HG03159 (cell line): ENCODE measurements around the gene SH3GL2.

Experiments used
- ATAC-seq: cut with Tn5 transposase; IDR thresholded peaks from one replicate; pipeline ENCODE4 v1.9.1; 2021; ENCODE audit warnings: mild to moderate bottlenecking, moderate library complexity; ENCODE audit not compliant: unreplicated experiment

The SH3GL2 gene

DNA sequence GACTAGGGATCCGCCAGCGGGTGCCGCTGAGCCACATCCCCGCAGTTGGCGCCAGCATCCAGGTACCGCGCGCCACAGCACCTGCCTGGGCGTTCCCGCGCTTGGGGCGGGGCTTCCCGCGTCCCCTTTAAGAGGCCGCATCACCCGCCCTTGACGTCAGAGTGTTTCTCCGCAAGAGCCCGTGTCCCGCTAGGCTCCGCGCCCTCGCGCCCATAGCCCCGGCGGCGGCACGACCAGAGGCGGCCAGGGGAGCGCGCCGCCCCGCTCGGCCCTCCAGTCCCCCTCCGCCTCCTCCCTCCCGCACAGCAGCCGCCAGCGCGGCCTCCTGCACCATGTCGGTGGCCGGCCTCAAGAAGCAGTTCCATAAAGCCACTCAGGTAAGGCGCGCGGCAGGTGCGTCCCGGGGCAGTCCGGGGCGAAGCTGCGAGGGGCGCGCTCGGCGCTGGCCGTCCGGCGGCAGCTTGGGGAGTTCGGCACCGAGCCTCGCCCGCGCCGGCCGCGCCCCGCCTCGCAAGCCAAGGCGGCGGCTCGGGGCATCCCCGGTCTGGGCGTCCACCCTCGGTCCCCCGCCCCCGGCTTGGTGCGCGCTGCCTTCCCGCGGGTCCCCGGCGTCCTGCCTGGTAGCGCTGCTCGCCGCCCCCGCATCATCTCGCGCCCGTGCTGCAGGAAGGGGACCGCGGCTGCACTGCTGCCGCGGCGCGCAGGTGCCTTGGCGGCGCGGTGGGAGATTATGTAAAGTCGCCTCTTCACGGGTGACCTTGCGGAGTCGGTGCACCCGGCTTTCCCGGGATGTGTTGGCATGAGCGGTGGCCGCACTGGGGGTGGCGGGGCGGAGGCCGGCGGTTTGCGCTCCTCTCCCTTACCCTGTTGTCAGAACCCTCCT, at the start of gene SH3GL2:
TSS of gene SH3GL2 (plus strand) at position 156 of the 883 bp plus-strand sequence.
- ATAC-seq, result peak; percentile 75

- ATAC-seq, result peak; percentile 93
Observed at GRCh38 chr9:17531642-17532254, 47.1 kb upstream of the SH3GL2 start.

DNA sequence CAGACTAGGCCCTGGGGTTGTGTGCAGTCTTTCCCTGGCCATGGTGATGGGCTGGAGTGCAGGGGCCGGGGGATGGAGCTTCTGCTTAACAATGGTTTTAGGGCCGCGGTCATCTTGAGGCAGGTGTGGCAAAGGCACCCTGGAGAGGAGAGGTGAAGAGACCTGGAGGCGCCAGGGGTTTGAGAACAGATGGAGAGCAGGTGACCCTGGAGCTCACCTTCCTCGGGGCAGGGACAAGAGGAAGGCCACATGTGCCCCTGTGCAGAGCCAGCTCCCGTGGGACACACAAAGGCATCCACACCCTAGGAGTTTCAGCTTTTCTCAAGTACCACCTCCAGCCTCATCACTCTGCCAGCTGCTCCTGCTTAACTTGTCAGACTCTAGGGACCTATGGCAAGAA, 46.4 kb upstream of the SH3GL2 start:
- no peak for ATAC-seq

- no peak for ATAC-seq
Observed at GRCh38 chr9:17535176-17535575, 43.7 kb upstream of the SH3GL2 start.

GRCh38 chr9:17536027-17536426, 42.8 kb upstream of the SH3GL2 start:
- no peak for ATAC-seq

DNA sequence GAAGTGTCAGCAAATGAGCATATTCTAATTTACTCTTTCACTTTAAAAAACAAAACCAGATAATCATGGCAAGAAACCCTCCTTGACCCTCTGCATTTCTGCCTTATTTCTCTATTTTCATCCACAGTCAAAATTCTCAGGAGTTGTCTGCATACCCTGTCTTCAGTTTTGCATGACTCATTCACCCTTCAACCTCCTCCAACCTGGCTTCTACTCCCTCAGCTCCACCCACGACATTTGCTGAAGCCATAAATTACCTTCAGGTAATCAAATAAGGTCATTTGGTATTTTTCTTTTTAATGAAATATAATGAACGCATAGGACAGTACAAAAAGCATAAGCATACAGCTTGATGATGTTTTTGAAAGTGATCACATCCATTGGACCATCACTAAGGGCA, 27.8 kb upstream of the SH3GL2 start:
- no peak for ATAC-seq

- ATAC-seq, result no peak
Observed at GRCh38 chr9:17555362-17556054, 23.4 kb upstream of the SH3GL2 start.

GRCh38 chr9:17556255-17556654, 22.6 kb upstream of the SH3GL2 start:
- no peak for ATAC-seq

- no peak for ATAC-seq
Observed at GRCh38 chr9:17556935-17557334, 21.9 kb upstream of the SH3GL2 start.

GRCh38 chr9:17571825-17572224, 7.0 kb upstream of the SH3GL2 start:
- no peak for ATAC-seq

- ATAC-seq, result no peak
Observed at GRCh38 chr9:17574342-17574741, 4.5 kb upstream of the SH3GL2 start.

DNA sequence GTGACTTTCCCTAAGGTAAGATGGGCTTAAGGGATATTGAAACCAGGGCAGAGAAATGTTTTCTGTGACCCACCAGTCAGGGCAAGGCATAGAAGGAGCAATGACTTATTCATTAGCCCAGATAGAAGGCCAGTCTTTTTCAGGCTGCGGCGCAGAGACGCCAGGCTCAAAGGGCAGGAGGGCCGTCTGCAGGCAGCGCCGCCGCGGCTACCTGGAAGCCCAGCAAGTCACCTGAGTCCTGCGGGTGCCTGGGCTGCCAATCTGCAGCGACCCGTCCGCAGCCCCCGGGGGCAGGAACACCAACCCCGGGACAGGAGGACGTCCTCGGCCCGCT, 322 bp upstream of the SH3GL2 start:
- ATAC-seq, result no peak

GRCh38 chr9:17580119-17580518, 1.3 kb downstream of the SH3GL2 start:
- ATAC-seq, result no peak

DNA sequence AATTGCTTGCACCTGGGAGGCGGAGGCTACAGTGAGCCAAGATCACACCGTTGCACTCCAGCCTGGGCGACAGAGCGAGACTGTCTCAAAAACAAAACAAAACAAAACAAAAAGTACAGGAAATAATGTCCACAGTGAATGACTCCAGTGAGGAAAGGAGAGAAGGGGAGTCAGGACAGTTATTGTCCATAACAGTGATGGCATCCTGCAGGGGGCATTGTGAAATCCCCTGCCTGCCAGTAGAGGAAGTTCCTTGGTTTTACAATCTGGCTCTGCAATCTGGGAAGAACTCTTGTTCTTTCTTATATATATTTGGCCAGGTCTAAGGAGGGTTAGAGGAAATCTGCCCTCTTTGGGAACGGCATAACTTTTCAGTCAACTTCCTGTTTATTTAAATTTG, 8.2 kb downstream of the SH3GL2 start:
- no peak for ATAC-seq

DNA sequence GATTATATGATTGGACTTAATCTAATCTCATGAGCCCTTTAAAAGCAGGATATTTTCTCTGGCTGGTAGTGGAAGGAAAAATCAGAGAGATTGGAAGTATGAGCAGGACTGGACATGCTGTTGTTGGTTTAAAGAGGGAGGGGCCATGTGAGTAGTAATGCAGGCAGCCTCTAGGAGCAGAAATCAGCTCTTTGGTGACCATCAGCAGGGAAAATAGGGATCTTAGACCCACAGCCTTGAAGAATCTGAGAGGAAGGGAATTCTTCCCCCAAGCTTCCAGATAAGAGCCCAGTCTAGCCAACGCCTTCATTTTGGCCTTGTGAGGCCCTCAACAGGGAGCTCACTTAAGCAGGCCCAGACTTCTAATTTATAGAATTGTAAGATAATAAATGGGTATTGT, 9.5 kb downstream of the SH3GL2 start:
- ATAC-seq, result no peak

GRCh38 chr9:17588941-17589340, 10.1 kb downstream of the SH3GL2 start:
- no peak for ATAC-seq

DNA sequence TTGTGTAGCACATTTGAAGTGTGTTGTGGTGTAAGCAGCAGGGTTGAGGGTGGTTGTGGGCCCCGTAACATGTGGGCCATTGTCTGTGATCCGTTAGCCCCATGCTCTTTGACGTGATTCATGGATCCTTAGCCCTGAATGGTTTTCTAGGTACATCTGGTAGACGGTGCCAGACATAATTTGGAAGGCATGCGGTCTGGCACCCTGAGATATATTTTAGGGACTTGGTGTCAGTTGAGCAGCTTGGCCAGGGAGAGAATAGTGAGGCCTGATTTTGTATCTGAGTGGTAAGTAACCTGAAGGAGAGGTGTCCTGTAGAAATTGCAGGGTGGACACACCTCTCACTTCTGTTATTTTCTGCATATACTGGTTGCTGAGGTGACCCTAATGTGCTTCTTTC, 10.9 kb downstream of the SH3GL2 start:
- no peak for ATAC-seq

GRCh38 chr9:17594961-17595360, 16.1 kb downstream of the SH3GL2 start:
- no peak for ATAC-seq

- no peak for ATAC-seq
Observed at GRCh38 chr9:17597977-17598376, 19.1 kb downstream of the SH3GL2 start.

- no peak for ATAC-seq
Observed at GRCh38 chr9:17600962-17601593, 22.2 kb downstream of the SH3GL2 start.

DNA sequence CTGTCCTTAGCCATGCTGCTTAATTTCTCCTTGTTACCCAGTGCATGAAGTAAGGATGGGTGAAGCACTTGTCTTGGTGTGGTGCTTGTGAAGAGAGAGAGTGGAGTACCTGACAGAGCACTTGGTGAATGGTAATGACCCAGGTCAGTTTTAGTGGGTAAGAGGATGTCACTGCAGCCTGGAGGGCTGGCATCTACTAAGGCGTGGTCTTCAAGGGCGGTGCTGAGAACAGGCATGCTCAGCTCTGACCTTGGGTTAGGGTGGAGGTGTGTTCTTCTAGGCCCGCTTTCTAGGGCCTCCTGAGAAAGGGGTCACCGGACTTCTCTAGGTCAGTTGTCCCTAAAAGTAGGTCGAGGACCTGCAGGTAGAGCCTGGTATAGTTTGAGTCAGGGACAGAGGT, 25.7 kb downstream of the SH3GL2 start:
- ATAC-seq, result no peak
